Endothelial cell of umbilical vein (primary cell): ENCODE data around the gene RNASE8. TPM values are rescaled to one million over a fixed set of nuclear protein-coding genes. Genes with fewer than 3 reads are reported as not detected.

Source experiments
- BruUV-seq: library from RNA; stranded (reverse); fragments of 400-500 nt; replicated peaks from 2 replicates; lab custom pipeline; 2021; lab: Mats Ljungman, UMichigan
- CTCF ChIA-PET: fragments of 300-600, 350-600 bp; sonication (Branson Sonifier 250); formaldehyde crosslinking; loops from one replicate; lab custom pipeline; 2021; ENCODE audit warnings: antibody characterized with exemption, inconsistent platforms; lab: Charles Lee
- POLR2A ChIA-PET: fragments of 300-600, 350-600 bp; sonication (Branson Sonifier 250); formaldehyde crosslinking; loops from one replicate; lab custom pipeline; 2021; ENCODE audit warnings: antibody characterized with exemption, inconsistent platforms; lab: Charles Lee
- DNase-seq: peaks from one replicate; pipeline ENCODE4 v3.0.0-alpha.2; 2011; ENCODE audit warnings: low read depth, low spot score
- FAIRE-seq: peaks from 2 replicates; lab custom pipeline; 2011; peaks lifted over from hg19 to GRCh38; lab: Jason Lieb, UNC
- H2AFZ ChIP-seq: 2 replicates; pipeline ENCODE4 v1.6.0; 2012; ENCODE audit warnings: low read depth, low read length, control low read depth, inconsistent platforms
- H3K27ac ChIP-seq: 2 replicates; pipeline ENCODE4 v1.5.1; 2011; ENCODE audit warnings: low read depth, mild to moderate bottlenecking, control low read depth, low read length, moderate library complexity; ENCODE audit not compliant: insufficient read depth
- H3K27me3 ChIP-seq, 2 experiments: 2 replicates each; pipeline versions ENCODE4 v1.6.0 to v1.6.1; 2011; ENCODE audit warnings: low read length in 2 of 2, mixed read lengths in 1 of 2; ENCODE audit not compliant: control insufficient read depth in 2 of 2, insufficient read depth in 2 of 2
- H3K36me3 ChIP-seq, 2 experiments: 2 replicates in 1 of 2; 3 replicates in 1 of 2; pipeline ENCODE4 v1.5.1; 2011; ENCODE audit warnings: low read length in 2 of 2, mild to moderate bottlenecking in 1 of 2, moderate library complexity in 1 of 2; ENCODE audit not compliant: control insufficient read depth in 2 of 2, insufficient read depth in 2 of 2; ENCODE audit errors: extremely low read depth in 1 of 2
- H3K4me1 ChIP-seq: 3 replicates; pipeline ENCODE4 v1.5.1; 2011; ENCODE audit warnings: mild to moderate bottlenecking, low read length; ENCODE audit not compliant: control insufficient read depth, insufficient read depth; ENCODE audit errors: extremely low read depth
- H3K4me2 ChIP-seq: 2 replicates; pipeline ENCODE4 v1.6.1; 2011; ENCODE audit warnings: low read length, control low read depth, mixed read lengths; ENCODE audit not compliant: insufficient read depth
- H3K4me3 ChIP-seq, 3 experiments: fragments of 200-600 bp in 1 of 3; sonication (generic), shearing (Covaris generic) in 1 of 3; replicated peaks in 1 of 3; 2 replicates each; pipeline ENCODE4 v1.5.1; 2011 to 2016; ENCODE audit warnings: control low read depth in 3 of 3, low read length in 3 of 3, mild to moderate bottlenecking in 2 of 3, inconsistent platforms in 1 of 3, low read depth in 1 of 3, moderate library complexity in 1 of 3; ENCODE audit not compliant: insufficient read depth in 1 of 3
- H3K79me2 ChIP-seq: 2 replicates; pipeline ENCODE4 v1.6.0; 2012; ENCODE audit warnings: low read length, inconsistent platforms; ENCODE audit not compliant: control insufficient read depth, insufficient read depth
- H3K9ac ChIP-seq: replicated peaks from 2 replicates; pipeline ENCODE3; 2011; ENCODE audit warnings: low read length, control low read depth; ENCODE audit not compliant: insufficient read depth; ENCODE audit errors: extremely low read depth
- H3K9me1 ChIP-seq: replicated peaks from 3 replicates; pipeline ENCODE4 v1.6.0; 2011; ENCODE audit warnings: mild to moderate bottlenecking, low read length; ENCODE audit not compliant: control insufficient read depth, insufficient read depth; ENCODE audit errors: extremely low read depth
- H3K9me3 ChIP-seq: replicated peaks from 2 replicates; pipeline ENCODE4 v1.5.1; 2012; ENCODE audit warnings: low read length, inconsistent platforms; ENCODE audit not compliant: control insufficient read depth, insufficient read depth
- H4K20me1 ChIP-seq: replicated peaks from 2 replicates; pipeline ENCODE3; 2011; ENCODE audit warnings: mild to moderate bottlenecking, low read length; ENCODE audit not compliant: control insufficient read depth, insufficient read depth; ENCODE audit errors: extremely low read depth
- EZH2 ChIP-seq: IDR thresholded peaks from 2 replicates; pipeline ENCODE4 v1.6.1; 2012; ENCODE audit warnings: borderline replicate concordance, low read depth, mild to moderate bottlenecking, moderate library complexity, low read length, inconsistent platforms; ENCODE audit not compliant: severe bottlenecking
- FOS ChIP-seq: IDR thresholded peaks from 2 replicates; pipeline ENCODE4 v1.6.1; 2011; ENCODE audit warnings: mild to moderate bottlenecking, low read length, moderate library complexity, borderline replicate concordance; ENCODE audit not compliant: insufficient read depth
- GATA2 ChIP-seq: IDR thresholded peaks from 2 replicates; pipeline ENCODE4 v1.7.0; 2011; ENCODE audit warnings: low read depth, mild to moderate bottlenecking, moderate library complexity, mixed read lengths, low read length; ENCODE audit not compliant: insufficient read length, insufficient read depth
- JUN ChIP-seq: IDR thresholded peaks from 2 replicates; pipeline ENCODE4 v1.6.1; 2011; ENCODE audit warnings: borderline replicate concordance, low read depth; ENCODE audit not compliant: insufficient read length, insufficient read depth
- MYC ChIP-seq: IDR thresholded peaks from one replicate; pipeline ENCODE4 v1.6.1; 2011; ENCODE audit warnings: mild to moderate bottlenecking, low read depth, low read length
- POLR2A ChIP-seq: IDR thresholded peaks from 2 replicates; pipeline ENCODE4 v1.6.1; 2012; ENCODE audit warnings: low read depth, mild to moderate bottlenecking, control low read depth, low read length
- POLR2AphosphoS5 ChIP-seq: IDR thresholded peaks from 2 replicates; pipeline ENCODE4 v1.6.1; 2012; ENCODE audit warnings: low read depth, mild to moderate bottlenecking, control low read depth, low read length, moderate library complexity; ENCODE audit not compliant: insufficient read depth
- dilution Hi-C: fragments of 300-500 bp; cut with MboI; formaldehyde crosslinking; loops from one replicate; pipeline ENCODE4 v1.15.0; 2019; ENCODE audit warnings: low sequenced_read_pairs; ENCODE audit not compliant: extremely low pct_ligation_motif_present
- intact Hi-C: fragments of 100-400 bp; cut with micrococcal nuclease; formaldehyde crosslinking; loops from one replicate; pipeline ENCODE4 v1.10.0; 2022
- polyA plus RNA-seq, 4 experiments: library from polyadenylated mRNA; depleted of rRNA in 3 of 4; stranded (reverse) in 3 of 4; unstranded in 1 of 4; fragments of >200 nt; gene quantifications; 2 replicates each; pipeline versions ENCODE4 v1.2.1 to v1.2.3, GENCODE V29; 2011 to 2012; ENCODE audit warnings: missing spikeins in 1 of 4
- total RNA-seq: library from RNA; stranded (reverse); gene quantifications from 2 replicates; pipeline ENCODE4 v1.2.3, GENCODE V29; 2021
- TF ChIP-seq, protein P1 (sequence below), 2 donors: IDR thresholded peaks; 1 replicate in 1 of 2; 2 replicates in 1 of 2; pipeline ENCODE4 v1.5.1; 2011; ENCODE audit warnings: low read length in 2 of 2, mild to moderate bottlenecking in 2 of 2, moderate library complexity in 2 of 2, control low read depth in 1 of 2, inconsistent platforms in 1 of 2, low read depth in 1 of 2; ENCODE audit not compliant: insufficient read depth in 1 of 2; ENCODE audit errors: extremely low read depth in 1 of 2
- TF ChIP-seq, protein P2 (sequence below): IDR thresholded peaks from 2 replicates; pipeline ENCODE4 v1.6.1; 2011; ENCODE audit not compliant: insufficient read depth, insufficient read length

Gene RNASE8
- total and polyA plus RNA-seq, 2 donors (not counting 3 experiments of a cell fraction or from before 2014, with no cell fraction given) = not detected

DNA sequence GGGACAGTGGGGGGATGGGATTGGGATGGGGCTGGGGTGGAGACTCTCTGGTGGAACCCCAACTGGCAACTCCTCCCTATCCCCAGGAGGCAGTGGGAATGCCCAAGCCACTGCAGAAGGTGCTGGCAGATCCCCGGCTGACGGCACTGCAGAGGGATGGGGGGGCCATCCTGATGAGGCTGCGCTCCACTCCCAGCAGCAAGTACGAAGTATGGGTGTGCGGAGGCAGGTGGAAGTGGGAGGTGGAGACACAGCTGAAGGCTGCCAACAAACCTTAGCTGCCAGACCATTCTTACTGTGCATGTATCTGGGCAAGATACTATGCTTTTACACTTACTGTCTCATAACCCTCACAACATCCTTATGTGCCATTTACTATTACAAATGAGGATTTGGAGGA, 20.7 kb downstream of the RNASE8 start:
- no peaks in the 10 kb centered on the region for H3K9me1 ChIP-seq
- no peak overlapping the region for H2AFZ ChIP-seq
- H3K4me1 ChIP-seq = no peaks in the 10 kb centered on the region
- no peaks in the 10 kb centered on the region for H4K20me1 ChIP-seq
- intact Hi-C loops (no loop called here), dilution Hi-C loops (no loop called here)
- H3K4me3 ChIP-seq = no peak overlapping the region
- ChIA-PET CTCF (interaction anchor here (1.6 kb wide), 1 partner anchor 11 kb away, joined by 5 read pairs; no protein-coding TSS in a partner anchor), POLR2A (no interaction called here)
- no peak overlapping the region for H3K27ac ChIP-seq
- TF ChIP-seq POLR2A = no peak
- TF ChIP-seq GATA2 = no peak
- TF ChIP-seq, protein P1, sequence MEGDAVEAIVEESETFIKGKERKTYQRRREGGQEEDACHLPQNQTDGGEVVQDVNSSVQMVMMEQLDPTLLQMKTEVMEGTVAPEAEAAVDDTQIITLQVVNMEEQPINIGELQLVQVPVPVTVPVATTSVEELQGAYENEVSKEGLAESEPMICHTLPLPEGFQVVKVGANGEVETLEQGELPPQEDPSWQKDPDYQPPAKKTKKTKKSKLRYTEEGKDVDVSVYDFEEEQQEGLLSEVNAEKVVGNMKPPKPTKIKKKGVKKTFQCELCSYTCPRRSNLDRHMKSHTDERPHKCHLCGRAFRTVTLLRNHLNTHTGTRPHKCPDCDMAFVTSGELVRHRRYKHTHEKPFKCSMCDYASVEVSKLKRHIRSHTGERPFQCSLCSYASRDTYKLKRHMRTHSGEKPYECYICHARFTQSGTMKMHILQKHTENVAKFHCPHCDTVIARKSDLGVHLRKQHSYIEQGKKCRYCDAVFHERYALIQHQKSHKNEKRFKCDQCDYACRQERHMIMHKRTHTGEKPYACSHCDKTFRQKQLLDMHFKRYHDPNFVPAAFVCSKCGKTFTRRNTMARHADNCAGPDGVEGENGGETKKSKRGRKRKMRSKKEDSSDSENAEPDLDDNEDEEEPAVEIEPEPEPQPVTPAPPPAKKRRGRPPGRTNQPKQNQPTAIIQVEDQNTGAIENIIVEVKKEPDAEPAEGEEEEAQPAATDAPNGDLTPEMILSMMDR (IDR thresholded peaks at IDR 0.05; ENCODE audit: extremely low read depth in 1 of 2, insufficient read depth in 1 of 2, low read depth in 1 of 2, low read length in 2 of 2) = no peak
- no peak for TF ChIP-seq JUN
- no peak for TF ChIP-seq EZH2
- TF ChIP-seq, protein P2, sequence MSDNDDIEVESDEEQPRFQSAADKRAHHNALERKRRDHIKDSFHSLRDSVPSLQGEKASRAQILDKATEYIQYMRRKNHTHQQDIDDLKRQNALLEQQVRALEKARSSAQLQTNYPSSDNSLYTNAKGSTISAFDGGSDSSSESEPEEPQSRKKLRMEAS = no peak
- no peak for TF ChIP-seq POLR2AphosphoS5
- no peak for TF ChIP-seq MYC
- TF ChIP-seq FOS = no peak
- FAIRE-seq (no peak), DNase-seq (no peak)
- no peaks in the 10 kb centered on the region for H3K9me3 ChIP-seq
- H3K27me3 ChIP-seq = no peaks in the 10 kb centered on the region
- H3K9ac ChIP-seq = no peak overlapping the region
- peaks cover 0 to 4% of the 10 kb centered on the region in 2 experiments for H3K36me3 ChIP-seq
- H3K79me2 ChIP-seq = no peaks in the 10 kb centered on the region
- H3K4me2 ChIP-seq = no peak overlapping the region
- BruUV-seq = no TSS peak
